ENCODE measurements around the gene TCEANC2.

- TF ChIP-seq, protein P1, sequence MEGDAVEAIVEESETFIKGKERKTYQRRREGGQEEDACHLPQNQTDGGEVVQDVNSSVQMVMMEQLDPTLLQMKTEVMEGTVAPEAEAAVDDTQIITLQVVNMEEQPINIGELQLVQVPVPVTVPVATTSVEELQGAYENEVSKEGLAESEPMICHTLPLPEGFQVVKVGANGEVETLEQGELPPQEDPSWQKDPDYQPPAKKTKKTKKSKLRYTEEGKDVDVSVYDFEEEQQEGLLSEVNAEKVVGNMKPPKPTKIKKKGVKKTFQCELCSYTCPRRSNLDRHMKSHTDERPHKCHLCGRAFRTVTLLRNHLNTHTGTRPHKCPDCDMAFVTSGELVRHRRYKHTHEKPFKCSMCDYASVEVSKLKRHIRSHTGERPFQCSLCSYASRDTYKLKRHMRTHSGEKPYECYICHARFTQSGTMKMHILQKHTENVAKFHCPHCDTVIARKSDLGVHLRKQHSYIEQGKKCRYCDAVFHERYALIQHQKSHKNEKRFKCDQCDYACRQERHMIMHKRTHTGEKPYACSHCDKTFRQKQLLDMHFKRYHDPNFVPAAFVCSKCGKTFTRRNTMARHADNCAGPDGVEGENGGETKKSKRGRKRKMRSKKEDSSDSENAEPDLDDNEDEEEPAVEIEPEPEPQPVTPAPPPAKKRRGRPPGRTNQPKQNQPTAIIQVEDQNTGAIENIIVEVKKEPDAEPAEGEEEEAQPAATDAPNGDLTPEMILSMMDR (IDR thresholded peaks at IDR 0.05), result no peak
- TF ChIP-seq POLR2AphosphoS5 (IDR thresholded peaks at IDR 0.05), result no peak
Observed at GRCh38 chr1:54028306-54029251, 24.8 kb upstream of the TCEANC2 start.
